ENCODE measurements around the gene SLC12A9.
"Not testable (repeated sequence)": the region's sequence is repeated elsewhere in the genome, so short reads cannot be mapped to it uniquely, and the experiment has no call there.

SLC12A9 gene

DNA sequence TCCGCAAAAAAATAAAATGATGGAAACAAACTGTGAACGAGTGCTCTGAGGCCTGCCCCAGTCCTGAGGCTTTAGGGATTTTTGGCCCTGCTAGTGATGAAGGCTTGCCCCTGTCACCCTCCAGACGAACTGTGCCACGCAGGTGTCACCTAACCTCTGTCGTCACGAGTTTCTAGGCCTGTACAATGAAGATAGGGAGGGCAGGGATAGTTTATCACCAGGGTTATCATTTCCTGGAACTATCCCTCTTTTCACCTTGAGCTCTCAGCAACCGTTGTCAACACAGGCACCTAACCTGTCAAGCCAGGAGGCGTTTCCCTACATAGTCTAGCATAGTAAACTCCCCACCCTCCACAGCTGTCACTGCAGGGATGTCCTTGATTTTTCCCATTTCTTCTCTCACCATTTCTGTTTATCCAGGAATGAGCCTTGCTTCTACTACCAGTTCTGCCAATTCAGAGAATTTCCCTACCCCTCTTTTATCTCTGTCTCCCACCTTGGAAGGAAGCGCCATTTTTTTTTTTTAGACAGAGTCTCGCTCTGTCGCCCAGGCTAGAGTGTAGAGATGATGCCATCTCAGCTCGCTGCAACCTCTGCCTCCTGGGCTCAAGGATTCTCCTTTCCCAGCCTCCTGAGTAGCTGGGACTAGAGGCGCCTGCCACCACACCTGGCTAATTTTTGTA is 45.4 kb downstream of the SLC12A9 start:
- DNase-seq = no peak

DNA sequence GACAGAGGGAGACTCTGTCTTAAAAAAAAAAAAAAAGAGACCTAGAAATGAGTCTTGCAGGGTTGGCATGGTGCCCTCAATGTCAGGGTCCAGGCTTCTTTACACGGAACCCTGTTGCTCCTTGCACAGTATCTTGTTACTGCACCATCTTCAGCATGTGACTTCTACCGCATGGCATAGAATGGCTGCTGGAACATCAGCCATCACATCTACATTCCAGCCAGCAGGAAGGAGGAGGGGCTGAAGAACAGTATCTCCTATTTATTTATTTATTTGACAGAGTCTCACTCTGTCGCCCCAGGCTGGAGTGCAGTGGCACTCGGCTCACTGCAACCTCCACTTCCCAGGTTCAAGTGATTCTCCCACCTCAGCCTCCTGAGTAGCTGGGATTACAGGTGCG is 46.9 kb downstream of the SLC12A9 start:
- DNase-seq = no peak

DNA sequence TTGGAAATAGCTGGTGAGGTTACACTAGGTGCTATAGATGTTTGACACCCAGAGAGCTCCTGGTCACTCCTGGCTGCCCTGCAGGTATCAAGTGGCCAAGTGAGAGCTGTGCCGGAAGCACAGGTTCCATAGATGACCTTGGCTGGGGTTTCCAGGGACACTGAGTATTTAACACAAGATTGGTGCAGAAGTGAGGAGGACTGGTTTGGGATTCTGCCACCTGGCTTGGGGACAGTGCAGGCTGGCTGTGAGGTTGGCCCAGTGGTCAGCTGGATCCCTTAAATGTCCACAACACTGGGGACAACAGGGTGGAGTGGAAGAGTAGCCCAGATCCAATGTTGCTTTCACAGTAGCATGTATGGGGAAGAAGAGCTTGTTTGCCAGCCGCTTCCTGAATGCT is 48.5 kb downstream of the SLC12A9 start:
- no peak for DNase-seq

DNA sequence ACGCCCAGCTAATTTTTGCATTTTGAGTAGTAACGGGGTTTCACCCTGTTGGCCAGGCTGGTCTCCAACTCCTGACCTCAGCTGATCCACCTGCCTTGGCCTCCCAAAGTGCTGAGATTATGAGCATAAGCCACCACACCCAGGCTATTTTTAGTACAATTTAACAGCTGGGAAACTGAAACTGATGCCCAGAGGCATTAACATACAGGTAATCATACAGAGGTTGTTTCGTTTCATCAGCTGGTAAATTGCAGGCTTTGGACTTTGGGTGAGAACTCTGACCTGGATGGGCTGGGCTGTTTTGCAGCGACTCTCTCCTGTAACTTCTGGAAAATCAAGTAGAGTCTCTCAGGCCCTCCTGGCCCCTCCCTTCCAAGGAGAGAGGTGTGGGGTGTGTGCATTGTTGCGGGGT is 49.4 kb downstream of the SLC12A9 start:
- DNase-seq = no peak

DNA sequence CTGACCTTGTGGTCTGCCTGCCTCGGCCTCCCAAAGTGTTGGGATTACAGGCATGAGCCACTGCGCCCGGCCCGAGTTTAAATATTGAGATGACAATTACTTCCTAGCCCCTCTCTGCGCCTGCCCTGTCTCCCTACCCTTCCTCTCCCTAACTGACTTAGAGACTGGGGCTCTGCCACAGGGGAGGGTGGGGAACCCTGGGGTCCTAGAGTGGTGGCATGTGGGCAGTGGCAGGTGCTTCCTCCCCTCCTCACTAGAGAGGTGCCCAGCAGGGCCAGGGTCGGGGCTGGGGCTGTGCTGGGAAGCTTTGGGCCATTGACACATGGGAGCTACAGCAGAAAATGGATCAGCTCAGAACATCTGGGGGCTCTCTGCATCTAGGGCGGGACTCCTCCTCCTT is 50.1 kb downstream of the SLC12A9 start:
- DNase-seq = no peak

DNA sequence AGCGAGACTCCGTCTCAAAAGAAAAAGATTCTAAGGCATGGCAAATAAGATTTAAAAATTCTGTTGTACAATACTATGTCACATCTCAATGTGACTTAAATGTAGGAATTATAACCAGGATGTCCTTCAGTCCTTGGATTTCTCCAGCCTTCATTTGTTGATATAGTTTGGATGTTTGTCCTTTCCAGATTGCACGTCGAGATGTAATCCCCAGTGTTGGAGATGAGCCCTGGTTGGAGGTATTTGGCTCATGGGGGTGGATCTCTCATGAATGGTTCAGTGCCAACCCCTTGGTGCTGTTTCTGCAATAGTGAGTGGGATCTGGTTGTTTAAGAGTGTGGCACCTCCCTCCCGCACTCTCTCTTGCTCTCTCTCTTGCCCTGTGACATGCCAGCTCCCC is 56.0 kb downstream of the SLC12A9 start:
- no peak for DNase-seq

DNA sequence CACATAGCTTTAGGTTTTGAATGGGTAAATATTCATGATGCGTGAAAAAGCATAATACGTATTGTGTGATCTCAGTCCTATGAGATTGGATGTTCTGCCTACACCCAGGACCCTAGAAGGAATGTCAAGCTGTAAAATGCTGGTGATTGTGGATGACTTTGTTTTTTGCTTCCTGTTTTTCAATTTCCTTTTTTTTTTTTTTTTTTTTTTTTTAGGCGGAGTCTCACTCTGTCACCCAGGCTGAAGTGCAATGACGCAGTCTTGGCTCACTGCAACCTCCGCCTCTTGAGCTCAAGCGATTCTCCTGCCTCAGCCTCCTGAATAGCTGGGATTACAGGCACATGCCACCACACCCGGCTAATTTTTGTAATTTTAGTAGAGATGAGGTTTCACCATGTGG is 57.9 kb downstream of the SLC12A9 start:
- DNase-seq = not testable (repeated sequence)

DNA sequence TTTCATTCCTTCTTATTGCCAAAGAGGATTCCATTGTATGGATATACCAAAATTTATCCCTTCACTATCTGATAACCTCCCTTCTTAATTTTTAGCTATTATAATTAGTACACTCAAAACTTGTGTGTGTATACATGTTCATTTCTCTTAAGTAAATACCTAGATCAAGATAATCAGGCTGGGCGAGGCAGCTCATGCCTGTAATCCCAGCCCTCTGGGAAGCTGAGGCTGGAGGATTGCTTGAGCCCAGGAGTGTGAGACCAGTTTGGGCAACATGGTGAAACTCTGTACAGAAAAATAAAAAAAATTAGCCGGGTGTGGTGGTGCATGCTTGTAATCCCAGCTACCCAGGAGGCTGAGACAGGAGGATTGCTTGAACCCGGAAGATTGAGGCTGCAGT is 59.0 kb downstream of the SLC12A9 start:
- DNase-seq = no peak

DNA sequence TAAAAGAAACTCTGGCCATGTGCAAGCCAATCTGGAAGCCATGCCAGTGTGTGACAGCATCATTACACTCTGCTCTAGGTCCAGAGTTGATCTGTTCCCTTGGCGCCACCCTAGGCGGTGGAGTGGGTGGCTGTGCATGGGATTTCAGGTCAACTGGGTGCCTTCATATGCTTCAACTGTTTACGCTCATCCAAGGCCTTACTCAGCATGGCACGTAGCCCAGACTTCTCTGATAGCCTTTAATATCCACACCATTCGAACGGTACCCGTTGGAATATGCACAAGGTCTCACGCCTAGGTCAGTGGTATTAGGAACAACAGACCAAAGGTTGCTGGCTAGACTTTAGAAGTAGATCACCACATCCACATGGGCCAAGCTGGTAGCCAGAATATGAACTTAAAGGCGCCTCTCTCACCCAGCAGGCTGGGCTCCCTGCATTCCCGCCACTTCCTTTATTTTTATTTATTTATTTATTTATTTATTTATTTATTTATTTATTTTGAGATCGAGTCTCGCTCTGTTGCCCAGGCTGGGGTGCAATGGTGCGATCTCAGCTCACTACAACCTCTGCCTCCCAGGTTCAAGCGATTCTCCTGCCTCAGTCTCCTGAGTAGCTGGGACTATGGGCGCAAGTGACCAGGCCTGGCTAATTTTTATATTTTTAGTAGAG is 61.8 kb downstream of the SLC12A9 start:
- no peak for DNase-seq

DNA sequence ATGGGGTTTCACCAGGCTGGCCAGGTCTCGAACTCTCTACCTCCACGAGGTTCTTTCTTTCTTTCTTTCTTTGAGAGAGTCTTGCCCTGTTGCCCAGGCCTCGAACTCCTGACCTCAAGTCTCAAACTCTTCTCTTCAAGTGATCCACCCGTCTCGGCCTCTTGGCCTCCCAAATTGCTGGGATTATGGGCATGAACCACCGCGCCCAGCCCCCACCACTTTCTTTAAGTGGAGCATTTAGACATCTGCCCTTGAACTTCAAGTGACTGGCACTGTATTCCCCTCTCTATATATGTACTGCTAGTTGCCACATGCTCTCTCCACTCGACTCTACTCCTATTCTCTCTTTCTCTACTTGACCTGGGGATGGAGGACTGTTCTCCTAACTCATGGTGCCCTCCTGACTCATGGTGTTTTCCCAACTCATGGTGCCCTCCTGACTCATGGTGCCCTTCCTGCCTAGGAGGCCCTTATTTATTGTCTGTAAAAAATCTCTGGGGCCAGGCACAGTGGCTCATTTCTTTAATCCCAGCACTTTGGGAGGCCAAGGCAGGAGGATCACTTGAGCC is 62.5 kb downstream of the SLC12A9 start:
- DNase-seq = no peak
